ENCODE data around the gene IRX4.

GRCh38 chr5:1890296-1890695, 7.6 kb upstream of the IRX4 start:
- TF ChIP-seq CTCF (IDR thresholded peaks at IDR 0.05; ENCODE audit: borderline replicate concordance, extremely low read depth, low read length, poor library complexity, severe bottlenecking) (no peak), EZH2 (IDR thresholded peaks at IDR 0.05; ENCODE audit: borderline replicate concordance, low read depth, low read length, severe bottlenecking) (no peak)

Data from DND-41 (cell line).